Smooth muscle cell (in vitro differentiated cells): Measurements from ENCODE around the gene PRCD. TPM values are rescaled to one million over a fixed set of nuclear protein-coding genes. Genes with fewer than 3 reads are reported as not detected.

Experiments
- DNase-seq: peaks from one replicate; lab custom pipeline; 2025; ENCODE audit not compliant: unreplicated experiment; lab: John Stamatoyannopoulos, UW
- H2AFZ ChIP-seq: fragments of 200-600 bp; sonication (generic); 2 replicates; pipeline ENCODE4 v1.6.0; 2016; ENCODE audit warnings: antibody characterized with exemption, low read depth, mild to moderate bottlenecking
- H3F3A ChIP-seq: fragments of 200-600 bp; sonication (generic); 2 replicates; pipeline ENCODE4 v1.6.0; 2017; ENCODE audit warnings: antibody characterized with exemption, low read depth
- H3K27ac ChIP-seq: fragments of 200-600 bp; sonication (generic); 2 replicates; pipeline ENCODE4 v1.5.1; 2016; ENCODE audit warnings: low read depth, mild to moderate bottlenecking
- H3K27me3 ChIP-seq: fragments of 200-600 bp; sonication (generic); 2 replicates; pipeline ENCODE4 v1.6.1; 2016; ENCODE audit warnings: low read depth, mild to moderate bottlenecking
- H3K36me3 ChIP-seq: fragments of 200-600 bp; sonication (generic); 2 replicates; pipeline ENCODE4 v1.5.1; 2016; ENCODE audit warnings: low read depth
- H3K4me1 ChIP-seq: fragments of 200-600 bp; sonication (generic); 2 replicates; pipeline ENCODE4 v1.5.1; 2016; ENCODE audit warnings: low read depth
- H3K4me2 ChIP-seq: fragments of 200-600 bp; sonication (generic); 2 replicates; pipeline ENCODE4 v1.6.0; 2016; ENCODE audit warnings: mild to moderate bottlenecking
- H3K4me3 ChIP-seq: fragments of 200-600 bp; sonication (generic); 2 replicates; pipeline ENCODE4 v1.5.1; 2016; ENCODE audit warnings: mild to moderate bottlenecking
- H3K79me2 ChIP-seq: fragments of 200-600 bp; sonication (generic); 2 replicates; pipeline ENCODE4 v1.6.0; 2016; ENCODE audit warnings: low read depth, mild to moderate bottlenecking
- H3K9ac ChIP-seq: fragments of 200-600 bp; sonication (generic); 2 replicates; pipeline ENCODE4 v1.6.0; 2016; ENCODE audit warnings: low read depth
- H3K9me3 ChIP-seq: fragments of 200-600 bp; sonication (generic); replicated peaks from 2 replicates; pipeline ENCODE4 v1.5.1; 2016; ENCODE audit warnings: low read depth
- H4K20me1 ChIP-seq: fragments of 200-600 bp; sonication (generic); 2 replicates; pipeline ENCODE4 v1.6.0; 2016; ENCODE audit warnings: low read depth
- WGBS: methylation state at CpG from one replicate; pipeline ENCODE4 v1.1.7; 2016; ENCODE audit warnings: low lambda C conversion rate; 5-methylcytosine and 5-hydroxymethylcytosine counted together
- polyA plus RNA-seq: library from polyadenylated mRNA; unstranded; fragments of >200 nt; fragmentation: Nextera tagmentation; extraction: Ambion mirVana; gene quantifications from 2 replicates; pipeline ENCODE4 v1.2.1, GENCODE V29; 2016
- total RNA-seq: library from RNA; depleted of rRNA; stranded (reverse); fragments of >200 nt; gene quantifications from 2 replicates; pipeline ENCODE4 v1.2.3, GENCODE V29; 2014
- TF ChIP-seq, protein P1 (sequence below): fragments of 200-600 bp; sonication (generic); IDR thresholded peaks from 2 replicates; pipeline ENCODE4 v1.5.1; 2017; ENCODE audit warnings: borderline replicate concordance, mild to moderate bottlenecking, antibody characterized with exemption; ENCODE audit not compliant: insufficient read depth, poor library complexity, severe bottlenecking

The PRCD gene
- total and polyA plus RNA-seq, 2 experiments from 2014 or later = 0.31 to 5.8 TPM

DNA sequence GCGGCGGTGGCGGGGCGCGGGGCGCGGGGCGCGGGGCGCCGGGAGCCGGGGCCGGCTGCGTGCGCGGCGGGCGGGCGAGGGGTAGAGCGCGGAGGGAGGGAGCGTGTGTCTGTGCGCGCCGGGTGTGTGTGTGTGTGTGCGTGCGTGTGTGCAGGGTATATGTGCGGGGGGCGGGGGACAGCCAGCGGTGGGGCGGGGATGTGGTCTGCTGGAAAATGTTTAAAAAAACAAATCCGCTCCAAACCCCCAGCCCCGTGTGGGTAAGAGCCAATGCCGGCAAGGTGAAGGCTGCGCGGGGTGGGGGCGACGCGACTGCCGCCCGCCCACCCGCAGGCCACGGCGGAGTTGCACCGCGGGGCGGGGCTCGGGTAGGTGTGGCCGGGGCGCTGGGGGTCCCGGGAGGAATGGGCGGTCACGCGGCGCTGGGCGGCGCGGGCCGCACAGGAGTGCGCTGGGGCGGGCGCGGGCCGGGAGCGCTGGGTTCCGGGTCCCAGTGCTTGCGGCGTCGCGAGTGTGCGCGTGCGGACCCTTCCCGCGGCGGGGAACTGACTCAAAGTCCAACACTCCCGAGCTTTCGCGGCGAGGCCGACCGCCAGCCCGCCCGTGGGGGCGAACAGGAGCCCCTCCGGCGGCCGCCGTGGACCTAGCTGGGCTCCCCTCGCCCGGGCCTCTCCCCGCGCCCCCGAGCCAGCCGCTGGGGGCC, 2.1 kb upstream of the PRCD start, which contains the start of gene CYGB:
TSS of gene CYGB (minus strand) at position 132 of the 703 bp plus-strand sequence. CDS start 167 bp downstream, outside the sequence.
- under 1% methylated on average over 47 of the region's 95 CpGs for WGBS
- peak within 1 kb of the TSS; percentile 95 for H3K4me2 ChIP-seq
- DNase-seq = peak; percentile 53

DNA sequence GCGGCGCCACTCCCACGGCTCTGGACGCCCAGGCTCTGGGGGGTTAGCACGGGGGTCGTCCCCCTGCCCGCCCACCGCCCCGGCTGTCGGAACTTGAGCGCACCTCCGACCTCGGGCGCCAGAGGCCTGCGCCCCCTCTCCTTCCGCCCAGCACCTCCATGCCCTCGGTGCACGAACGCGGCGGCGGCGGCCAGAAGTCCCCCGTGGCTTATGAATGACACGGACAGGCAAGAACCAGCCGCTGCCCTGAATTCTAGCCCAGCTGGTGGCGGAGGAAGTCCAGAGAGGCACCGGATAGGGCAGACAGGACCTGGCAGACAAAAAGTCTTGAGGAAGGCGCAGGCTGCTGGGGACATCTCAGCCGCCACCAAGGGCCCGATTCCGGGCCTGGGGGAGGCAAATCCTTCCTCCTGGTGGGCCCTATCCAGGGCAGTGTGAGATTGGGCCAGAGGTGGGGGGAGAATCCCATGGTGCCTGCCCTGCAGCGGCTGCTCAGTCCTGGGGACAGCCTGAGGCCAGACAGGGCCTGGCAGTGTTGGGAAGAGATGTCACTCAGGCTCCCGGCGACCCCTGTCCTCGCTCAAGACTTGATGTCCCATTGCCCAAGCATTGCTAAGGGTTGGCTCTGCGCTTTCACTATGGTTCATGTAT, 1.4 kb upstream of the PRCD start:
- no peak overlapping the region for H3K27ac ChIP-seq
- H3K4me2 ChIP-seq = peak overlapping the region; percentile 95
- WGBS = 27% methylated on average over 25 of the region's 37 CpGs
- H3K4me1 ChIP-seq = peaks cover 21% of the 10 kb centered on the region
- H3K79me2 ChIP-seq = no peaks in the 10 kb centered on the region
- DNase-seq = no peak
- no peak overlapping the region for H3K9ac ChIP-seq
- H2AFZ ChIP-seq = peak overlapping the region; percentile 84
- no peaks in the 10 kb centered on the region for H3K9me3 ChIP-seq
- H3K4me3 ChIP-seq = peak overlapping the region; percentile 51
- H3F3A ChIP-seq = no peaks in the 10 kb centered on the region
- no peaks in the 10 kb centered on the region for H3K36me3 ChIP-seq
- TF ChIP-seq, protein P1, sequence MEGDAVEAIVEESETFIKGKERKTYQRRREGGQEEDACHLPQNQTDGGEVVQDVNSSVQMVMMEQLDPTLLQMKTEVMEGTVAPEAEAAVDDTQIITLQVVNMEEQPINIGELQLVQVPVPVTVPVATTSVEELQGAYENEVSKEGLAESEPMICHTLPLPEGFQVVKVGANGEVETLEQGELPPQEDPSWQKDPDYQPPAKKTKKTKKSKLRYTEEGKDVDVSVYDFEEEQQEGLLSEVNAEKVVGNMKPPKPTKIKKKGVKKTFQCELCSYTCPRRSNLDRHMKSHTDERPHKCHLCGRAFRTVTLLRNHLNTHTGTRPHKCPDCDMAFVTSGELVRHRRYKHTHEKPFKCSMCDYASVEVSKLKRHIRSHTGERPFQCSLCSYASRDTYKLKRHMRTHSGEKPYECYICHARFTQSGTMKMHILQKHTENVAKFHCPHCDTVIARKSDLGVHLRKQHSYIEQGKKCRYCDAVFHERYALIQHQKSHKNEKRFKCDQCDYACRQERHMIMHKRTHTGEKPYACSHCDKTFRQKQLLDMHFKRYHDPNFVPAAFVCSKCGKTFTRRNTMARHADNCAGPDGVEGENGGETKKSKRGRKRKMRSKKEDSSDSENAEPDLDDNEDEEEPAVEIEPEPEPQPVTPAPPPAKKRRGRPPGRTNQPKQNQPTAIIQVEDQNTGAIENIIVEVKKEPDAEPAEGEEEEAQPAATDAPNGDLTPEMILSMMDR = no peak
- H3K27me3 ChIP-seq = no peaks in the 10 kb centered on the region
- H4K20me1 ChIP-seq = no peaks in the 10 kb centered on the region

More for the DNA sequence above, 2.1 kb upstream of the PRCD start, which contains the start of gene CYGB:
- TF ChIP-seq, protein P1 = no peak
- no peaks in the 10 kb centered on the region for H3K36me3 ChIP-seq
- H3K9me3 ChIP-seq = no peaks in the 10 kb centered on the region
- no peaks in the 10 kb centered on the region for H4K20me1 ChIP-seq
- H3K27ac ChIP-seq = no peak within 1 kb of the TSS
- H3F3A ChIP-seq = no peaks in the 10 kb centered on the region
- no peaks in the 10 kb centered on the region for H3K79me2 ChIP-seq
- no peaks in the 10 kb centered on the region for H3K27me3 ChIP-seq
- peak within 1 kb of the TSS; percentile 84 for H2AFZ ChIP-seq
- no peak within 1 kb of the TSS for H3K9ac ChIP-seq
- H3K4me3 ChIP-seq = peak within 1 kb of the TSS; percentile 51
- peaks cover 21% of the 10 kb centered on the region for H3K4me1 ChIP-seq

DNA sequence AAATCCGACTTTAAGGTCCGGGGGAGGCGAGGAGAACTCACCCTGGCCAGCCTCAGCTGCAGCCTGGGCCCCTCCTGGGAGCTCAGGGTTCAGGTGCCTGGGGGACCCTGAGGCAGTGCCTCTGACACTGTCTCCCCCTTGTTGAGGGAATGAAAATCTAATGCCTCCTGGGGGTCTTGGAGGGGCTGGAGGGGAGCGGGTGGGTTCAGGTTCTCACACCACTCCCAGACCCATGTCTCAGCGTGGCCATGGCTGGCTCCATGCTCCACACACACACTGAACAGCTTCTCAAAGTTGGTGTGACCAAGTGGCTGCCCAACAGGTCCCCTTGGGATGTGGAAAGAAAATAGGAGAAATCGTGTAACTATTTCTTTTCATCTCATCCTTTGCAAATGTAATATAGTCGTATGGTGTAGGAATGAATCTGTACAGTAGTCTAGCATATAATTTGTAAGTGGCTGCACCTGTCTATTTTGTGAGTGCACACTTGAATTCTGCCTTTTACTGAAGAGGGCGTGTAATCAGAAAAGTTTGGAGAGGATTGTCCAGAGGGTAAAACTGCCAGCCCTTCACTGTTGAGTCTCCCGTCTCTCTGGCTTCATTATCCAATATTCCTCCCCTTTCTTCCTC, 788 bp upstream of the PRCD start:
- TF ChIP-seq, protein P1 = no peak
- Histone ChIP-seq H4K20me1 (no peaks in the 10 kb centered on the region), H3K4me2 (peak overlapping the region; percentile 95), H2AFZ (no peak overlapping the region), H3K9me3 (no peaks in the 10 kb centered on the region), H3K79me2 (no peaks in the 10 kb centered on the region), H3K4me3 (no peak overlapping the region), H3K9ac (no peak overlapping the region), H3K36me3 (no peaks in the 10 kb centered on the region), H3K27me3 (no peaks in the 10 kb centered on the region), H3F3A (peaks cover 5% of the 10 kb centered on the region), H3K4me1 (peaks cover 21% of the 10 kb centered on the region), H3K27ac (no peak overlapping the region)
- 96% methylated on average over 9 of the region's 9 CpGs for WGBS
- no peak for DNase-seq
